ENCODE measurements around the gene MRPS23.

The MRPS23 gene

DNA sequence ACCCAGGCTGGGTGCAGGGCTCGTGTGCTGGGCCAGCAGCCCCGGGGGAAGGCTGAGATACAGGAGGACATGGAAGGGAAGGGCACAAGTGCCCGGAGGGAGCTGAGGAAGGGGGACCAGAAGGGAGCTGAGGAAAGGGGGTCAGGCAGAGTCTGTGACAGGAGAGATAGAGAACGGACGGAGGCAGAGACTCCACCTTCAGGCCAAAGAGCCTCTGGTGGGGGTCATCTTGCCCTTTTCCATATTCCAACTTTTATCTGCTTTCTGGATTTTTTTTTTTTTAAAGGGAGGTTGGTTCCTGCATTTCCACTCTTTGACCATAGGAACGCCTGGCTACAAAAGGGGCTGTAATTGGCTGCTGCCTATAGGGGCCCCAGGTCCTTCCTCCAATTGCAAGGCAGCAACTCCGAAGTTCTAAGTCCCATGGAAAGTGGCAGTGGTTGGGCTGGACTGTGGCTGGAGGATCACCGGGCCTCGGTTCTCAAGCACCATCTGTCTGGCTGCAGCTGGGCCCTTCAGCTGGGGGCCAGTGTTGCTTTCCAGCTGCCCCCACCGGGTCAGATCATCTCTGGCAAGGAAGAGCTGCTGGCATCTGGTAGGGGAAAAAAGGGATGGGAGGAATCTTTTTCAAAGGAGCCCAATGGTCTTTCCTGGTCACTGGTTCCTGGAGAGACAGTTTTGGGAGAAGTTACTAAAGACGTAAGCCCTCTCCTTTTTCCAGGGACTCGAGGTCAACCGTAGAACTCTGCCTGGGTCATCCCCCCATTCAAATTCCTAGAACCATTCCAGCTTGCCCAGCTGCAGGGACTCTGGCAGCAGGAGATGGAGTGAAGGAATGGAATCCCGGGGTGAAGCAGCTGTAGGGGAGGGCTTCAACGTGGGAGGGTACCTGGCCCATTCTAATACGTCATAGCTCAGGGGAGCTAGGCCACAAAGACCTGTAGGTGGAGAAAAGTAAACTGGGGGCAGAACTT is 13.1 kb upstream of the MRPS23 start:
- H3K4me3 ChIP-seq (replicated peaks in 1 of 2; ENCODE audit: low read depth in 2 of 2, low read length in 2 of 2) = no peak overlapping the region
- no peak for DNase-seq (ENCODE audit: low read depth in 2 of 2)
- TF ChIP-seq, protein P1, sequence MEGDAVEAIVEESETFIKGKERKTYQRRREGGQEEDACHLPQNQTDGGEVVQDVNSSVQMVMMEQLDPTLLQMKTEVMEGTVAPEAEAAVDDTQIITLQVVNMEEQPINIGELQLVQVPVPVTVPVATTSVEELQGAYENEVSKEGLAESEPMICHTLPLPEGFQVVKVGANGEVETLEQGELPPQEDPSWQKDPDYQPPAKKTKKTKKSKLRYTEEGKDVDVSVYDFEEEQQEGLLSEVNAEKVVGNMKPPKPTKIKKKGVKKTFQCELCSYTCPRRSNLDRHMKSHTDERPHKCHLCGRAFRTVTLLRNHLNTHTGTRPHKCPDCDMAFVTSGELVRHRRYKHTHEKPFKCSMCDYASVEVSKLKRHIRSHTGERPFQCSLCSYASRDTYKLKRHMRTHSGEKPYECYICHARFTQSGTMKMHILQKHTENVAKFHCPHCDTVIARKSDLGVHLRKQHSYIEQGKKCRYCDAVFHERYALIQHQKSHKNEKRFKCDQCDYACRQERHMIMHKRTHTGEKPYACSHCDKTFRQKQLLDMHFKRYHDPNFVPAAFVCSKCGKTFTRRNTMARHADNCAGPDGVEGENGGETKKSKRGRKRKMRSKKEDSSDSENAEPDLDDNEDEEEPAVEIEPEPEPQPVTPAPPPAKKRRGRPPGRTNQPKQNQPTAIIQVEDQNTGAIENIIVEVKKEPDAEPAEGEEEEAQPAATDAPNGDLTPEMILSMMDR (IDR thresholded peaks at IDR 0.05; ENCODE audit: low read depth, low read length) = no peak

DNA sequence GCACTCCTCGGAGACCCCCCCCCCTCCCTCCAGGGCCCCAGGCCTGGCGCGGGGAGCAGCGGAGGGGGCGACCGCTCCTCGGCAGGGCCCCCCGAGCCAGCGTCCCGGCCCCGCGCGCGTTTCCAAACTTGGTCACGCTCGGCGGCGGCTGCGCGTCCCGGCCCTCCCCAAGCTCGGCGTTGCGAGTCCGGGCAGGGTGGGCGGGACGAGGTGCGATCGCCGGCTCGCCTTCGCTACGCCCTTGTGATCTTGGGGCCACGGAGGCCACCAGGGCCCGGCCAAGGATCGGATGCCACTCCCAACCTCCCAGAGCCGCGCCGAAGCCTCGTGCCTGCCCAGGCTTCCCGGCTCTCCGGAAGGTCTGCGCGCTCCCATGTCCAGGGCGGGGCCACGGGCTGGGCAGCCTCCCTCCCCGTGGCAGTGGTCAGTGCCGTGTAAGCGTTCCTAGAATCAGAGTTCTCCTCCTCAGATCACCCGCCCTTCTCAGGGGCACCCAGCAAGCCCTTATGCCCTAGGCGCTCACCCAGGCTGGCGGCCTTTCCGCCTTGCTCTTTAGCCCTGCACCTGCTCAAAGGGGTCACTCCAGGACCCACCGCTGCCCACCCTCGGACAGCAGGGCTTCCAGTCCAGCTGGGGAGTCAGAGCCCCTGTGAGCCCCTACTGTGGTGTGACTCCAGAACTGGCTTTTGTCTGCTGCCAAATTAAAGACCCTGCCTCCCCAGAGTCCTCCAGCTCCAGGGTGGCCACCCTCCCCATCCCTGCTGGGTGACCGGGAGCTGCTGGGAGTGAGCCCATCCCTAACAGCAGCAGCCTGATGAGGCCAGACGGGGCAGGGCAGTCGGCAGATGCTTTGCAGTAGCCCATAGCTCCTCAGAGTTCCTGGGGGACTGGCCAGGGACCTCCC is 12.2 kb upstream of the MRPS23 start:
- peak; percentile 39 to 53 for DNase-seq (ENCODE audit: low read depth in 2 of 2)

GRCh38 chr17:57861000-57861789 is 11.4 kb upstream of the MRPS23 start:
- peak in 1 of 2 donors; percentile 27 for DNase-seq (ENCODE audit: low read depth in 2 of 2)
- peak overlapping the region; percentile 22 to 41 for H3K4me3 ChIP-seq (replicated peaks in 1 of 2; ENCODE audit: low read depth in 2 of 2, low read length in 2 of 2)
- TF ChIP-seq, protein P1 (IDR thresholded peaks at IDR 0.05; ENCODE audit: low read depth, low read length) = no peak

More for the DNA sequence above, 12.2 kb upstream of the MRPS23 start:
- H3K4me3 ChIP-seq (replicated peaks in 1 of 2; ENCODE audit: low read depth in 2 of 2, low read length in 2 of 2) = peak overlapping the region; percentile 41
- TF ChIP-seq, protein P1 (IDR thresholded peaks at IDR 0.05; ENCODE audit: low read depth, low read length) = no peak

DNA sequence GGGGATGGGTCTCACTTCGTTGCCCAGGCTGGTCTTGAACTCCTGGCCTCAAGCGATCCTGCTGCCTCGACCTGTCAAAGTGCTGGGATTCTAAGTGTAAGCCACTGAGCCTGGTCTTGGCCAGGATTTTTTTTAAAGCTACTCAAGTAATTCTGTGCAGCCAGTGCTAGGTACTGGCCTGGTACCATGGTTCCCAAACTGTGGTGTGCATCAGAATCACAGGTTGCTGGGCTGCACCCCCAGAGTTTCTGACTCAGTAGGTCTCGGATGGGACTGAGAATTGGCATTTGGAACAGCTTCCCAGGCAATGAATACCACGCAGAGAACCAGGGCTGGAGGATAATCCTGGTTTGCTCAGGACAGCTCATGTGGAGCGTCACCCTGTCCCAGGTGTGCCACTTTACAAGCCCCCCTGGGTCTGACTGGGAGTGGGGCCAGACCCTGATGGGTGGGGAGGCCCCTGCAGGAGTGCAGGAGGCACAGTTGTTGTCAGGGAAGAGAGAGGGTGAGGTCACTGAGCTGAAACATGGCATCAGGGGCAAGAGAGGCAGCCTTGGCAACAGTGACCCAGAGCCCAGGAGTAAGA is 10.7 kb upstream of the MRPS23 start:
- DNase-seq (ENCODE audit: low read depth in 2 of 2) = no peak
- TF ChIP-seq, protein P1 (IDR thresholded peaks at IDR 0.05; ENCODE audit: low read depth, low read length) = no peak
- no peak overlapping the region for H3K4me3 ChIP-seq (replicated peaks in 1 of 2; ENCODE audit: low read depth in 2 of 2, low read length in 2 of 2)

DNA sequence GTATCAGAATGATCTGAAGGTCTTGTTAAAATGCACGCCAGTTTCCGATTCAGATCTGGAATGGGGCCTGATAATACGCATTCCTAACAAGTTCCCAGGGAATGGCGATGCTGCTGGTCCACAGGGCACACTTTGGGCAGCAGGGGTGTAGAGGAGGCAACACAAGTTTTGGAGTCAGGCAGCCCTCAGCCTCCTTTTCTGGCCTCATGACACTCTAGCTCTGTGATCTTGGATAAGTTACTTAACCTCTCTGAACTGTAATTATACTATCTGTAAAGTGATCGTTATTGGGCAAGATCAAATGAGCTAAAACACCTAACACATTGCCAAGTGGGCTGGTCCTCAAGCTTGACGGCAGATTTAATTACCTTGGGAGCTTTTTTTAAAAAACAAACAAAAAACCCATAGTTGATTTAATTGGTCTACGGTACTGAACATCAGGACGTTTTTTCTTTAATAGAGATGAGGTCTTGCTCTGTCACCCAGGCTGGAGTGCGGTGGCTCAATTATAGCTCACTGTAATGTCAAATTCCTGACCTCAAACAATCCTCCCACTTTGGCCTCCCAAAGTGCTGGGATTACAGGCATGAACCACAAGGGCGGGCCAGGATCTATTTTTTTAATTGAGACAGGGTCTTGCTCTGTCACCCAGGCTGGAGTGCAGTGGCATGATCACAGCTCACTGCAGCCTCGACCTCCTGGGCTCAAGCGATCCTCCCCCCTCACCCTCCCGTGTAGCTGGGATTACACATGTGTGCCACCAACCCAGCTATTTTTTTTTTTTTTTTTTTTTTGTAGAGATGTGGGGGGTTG is 10.0 kb upstream of the MRPS23 start:
- no peak for DNase-seq (ENCODE audit: low read depth in 2 of 2)
- TF ChIP-seq, protein P1 (IDR thresholded peaks at IDR 0.05; ENCODE audit: low read depth, low read length) = no peak
- no peak overlapping the region for H3K4me3 ChIP-seq (replicated peaks in 1 of 2; ENCODE audit: low read depth in 2 of 2, low read length in 2 of 2)
